ENCODE measurements around the gene EFNA1.

DNA sequence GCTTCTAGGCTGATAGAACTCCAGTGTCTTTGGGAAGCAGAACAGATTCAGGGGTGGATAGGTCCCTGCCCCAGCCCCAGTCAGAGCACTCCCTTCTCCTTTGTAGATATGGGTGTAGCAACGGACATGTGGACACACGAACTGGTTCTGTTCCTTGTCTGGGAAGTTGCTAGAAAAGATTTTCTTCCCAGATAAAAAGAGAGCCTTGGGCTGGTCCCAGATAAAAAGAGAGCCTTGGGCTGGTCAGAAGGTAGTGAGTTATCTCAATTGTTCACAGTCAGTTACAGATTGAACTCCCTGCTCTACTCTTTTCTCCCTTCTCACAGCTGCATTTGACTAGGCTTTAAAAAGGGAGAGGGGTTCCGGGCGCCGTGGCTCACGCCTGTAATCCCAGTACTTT is 7.4 kb upstream of the EFNA1 start:
- TF ChIP-seq, protein P1, sequence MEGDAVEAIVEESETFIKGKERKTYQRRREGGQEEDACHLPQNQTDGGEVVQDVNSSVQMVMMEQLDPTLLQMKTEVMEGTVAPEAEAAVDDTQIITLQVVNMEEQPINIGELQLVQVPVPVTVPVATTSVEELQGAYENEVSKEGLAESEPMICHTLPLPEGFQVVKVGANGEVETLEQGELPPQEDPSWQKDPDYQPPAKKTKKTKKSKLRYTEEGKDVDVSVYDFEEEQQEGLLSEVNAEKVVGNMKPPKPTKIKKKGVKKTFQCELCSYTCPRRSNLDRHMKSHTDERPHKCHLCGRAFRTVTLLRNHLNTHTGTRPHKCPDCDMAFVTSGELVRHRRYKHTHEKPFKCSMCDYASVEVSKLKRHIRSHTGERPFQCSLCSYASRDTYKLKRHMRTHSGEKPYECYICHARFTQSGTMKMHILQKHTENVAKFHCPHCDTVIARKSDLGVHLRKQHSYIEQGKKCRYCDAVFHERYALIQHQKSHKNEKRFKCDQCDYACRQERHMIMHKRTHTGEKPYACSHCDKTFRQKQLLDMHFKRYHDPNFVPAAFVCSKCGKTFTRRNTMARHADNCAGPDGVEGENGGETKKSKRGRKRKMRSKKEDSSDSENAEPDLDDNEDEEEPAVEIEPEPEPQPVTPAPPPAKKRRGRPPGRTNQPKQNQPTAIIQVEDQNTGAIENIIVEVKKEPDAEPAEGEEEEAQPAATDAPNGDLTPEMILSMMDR (IDR thresholded peaks at IDR 0.05; ENCODE audit: extremely low read depth in 1 of 2, insufficient read depth in 1 of 2, low read depth in 1 of 2, low read length in 2 of 2), result no peak
- TF ChIP-seq GATA2 (IDR thresholded peaks at IDR 0.05; ENCODE audit: insufficient read depth, insufficient read length, low read depth, low read length) (no peak), POLR2A (IDR thresholded peaks at IDR 0.05; ENCODE audit: low read depth, low read length) (no peak)
- TF ChIP-seq, protein P2, sequence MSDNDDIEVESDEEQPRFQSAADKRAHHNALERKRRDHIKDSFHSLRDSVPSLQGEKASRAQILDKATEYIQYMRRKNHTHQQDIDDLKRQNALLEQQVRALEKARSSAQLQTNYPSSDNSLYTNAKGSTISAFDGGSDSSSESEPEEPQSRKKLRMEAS (IDR thresholded peaks at IDR 0.05; ENCODE audit: insufficient read depth, insufficient read length), result no peak
